ENCODE results near the gene EXOC3L4.
"Not testable (repeated sequence)": the region's sequence is repeated elsewhere in the genome, so short reads cannot be mapped to it uniquely, and the experiment has no call there.

Gene EXOC3L4

DNA sequence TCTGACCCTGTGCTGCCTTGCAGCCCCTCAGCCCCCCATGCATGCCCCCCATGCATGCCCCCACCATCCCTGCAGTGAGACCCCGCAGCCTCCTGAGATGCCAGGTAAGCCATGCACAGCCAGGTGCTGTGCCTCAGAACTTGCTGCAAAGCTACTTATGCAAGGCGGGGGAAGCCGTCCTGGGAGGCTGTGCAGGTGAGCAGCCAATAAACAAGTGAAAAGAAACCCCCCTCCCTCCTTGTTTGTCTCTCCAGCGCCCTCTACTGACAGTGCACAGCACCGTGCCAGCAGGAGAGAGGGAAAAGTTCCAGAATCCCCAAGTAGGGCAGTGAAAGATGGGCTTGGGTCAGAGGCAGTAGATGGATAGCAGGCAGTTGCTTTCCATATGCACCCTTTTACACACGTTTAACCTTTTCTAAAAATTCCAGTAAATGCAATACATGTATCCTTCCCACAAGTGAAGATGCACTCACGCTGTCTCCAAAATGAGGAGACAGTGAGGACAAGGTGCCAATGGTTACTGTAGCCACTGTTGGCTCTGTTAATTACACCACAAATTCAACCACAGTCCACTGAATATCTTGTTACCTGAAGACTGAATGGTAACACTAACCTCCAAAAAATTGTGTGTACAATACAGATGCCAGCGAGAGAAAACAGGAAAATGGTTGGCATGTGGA, 46.7 kb downstream of the EXOC3L4 start:
- no peak for DNase-seq (ENCODE audit: insufficient read length, low spot score)
- TF ChIP-seq TAF1 (IDR thresholded peaks at IDR 0.05; ENCODE audit: low read depth, low read length) (no peak), POLR2AphosphoS5 (IDR thresholded peaks at IDR 0.05; ENCODE audit: low read depth, low read length) (no peak), POLR2A (IDR thresholded peaks at IDR 0.05; ENCODE audit: low read depth, low read length) (no peak), POU2F2 (IDR thresholded peaks at IDR 0.05; ENCODE audit: low read depth, low read length) (no peak), PAX5 (IDR thresholded peaks at IDR 0.05; ENCODE audit: insufficient read depth, low read length, severe bottlenecking) (no peak), SPI1 (IDR thresholded peaks at IDR 0.05; ENCODE audit: low read depth, low read length) (no peak)
- FAIRE-seq: no peak

DNA sequence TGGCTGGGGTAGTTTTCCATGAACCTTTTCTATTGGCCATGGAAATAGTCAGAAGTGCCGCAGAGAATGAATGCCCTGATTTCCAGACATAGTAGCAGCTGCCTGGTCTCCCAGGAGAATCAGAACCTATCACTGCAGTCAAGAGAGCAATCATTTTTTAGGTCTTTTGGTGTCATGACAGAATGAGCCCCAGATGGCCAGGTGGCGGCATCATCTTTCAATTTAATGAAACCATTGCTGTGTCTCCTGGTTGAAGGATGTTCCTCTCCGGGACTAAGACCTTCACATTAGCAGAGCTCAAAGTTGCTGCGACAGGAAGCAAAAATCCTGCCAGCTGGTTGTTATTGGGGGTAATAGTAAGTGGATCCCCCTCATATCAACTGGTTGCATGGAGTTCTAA, 47.5 kb downstream of the EXOC3L4 start:
- no peak for DNase-seq (ENCODE audit: insufficient read length, low spot score)
- no peak for TF ChIP-seq SPI1 (IDR thresholded peaks at IDR 0.05; ENCODE audit: low read depth, low read length)
- no peak for FAIRE-seq

DNA sequence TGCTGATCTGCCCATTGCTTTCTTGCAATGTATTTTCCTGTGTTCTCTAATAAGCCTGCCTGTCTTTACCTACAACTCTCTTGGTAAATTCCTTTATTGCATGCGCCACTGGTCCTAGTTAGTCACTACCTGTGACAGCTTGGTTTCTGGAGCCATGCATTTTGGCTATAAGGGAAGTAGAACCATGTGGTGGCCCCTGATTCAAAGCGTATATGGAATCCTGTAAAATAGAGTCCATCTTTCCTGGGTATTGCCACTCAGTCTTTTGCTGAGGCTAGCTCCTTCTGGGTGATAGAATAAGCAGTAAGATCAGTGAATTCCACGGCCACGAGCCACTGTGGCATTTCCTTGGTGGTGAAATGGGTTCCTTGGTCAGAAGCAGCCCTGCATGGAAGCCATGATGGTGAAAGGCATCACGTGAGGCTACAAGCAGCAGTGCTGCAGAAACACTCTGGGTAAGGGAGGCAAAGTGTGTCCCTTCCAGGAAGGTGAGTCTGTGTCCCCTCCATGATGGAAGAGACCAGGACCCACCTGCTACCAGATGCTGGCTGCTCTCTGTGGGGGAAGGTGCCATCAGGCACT, 48.3 kb downstream of the EXOC3L4 start:
- peak; percentile 23 for FAIRE-seq
- TF ChIP-seq SPI1 (IDR thresholded peaks at IDR 0.05; ENCODE audit: low read depth, low read length): no peak
- TF ChIP-seq POLR2AphosphoS5 (IDR thresholded peaks at IDR 0.05; ENCODE audit: low read depth, low read length): no peak
- TF ChIP-seq PAX5 (IDR thresholded peaks at IDR 0.05; ENCODE audit: insufficient read depth, low read length, severe bottlenecking): no peak
- TF ChIP-seq TAF1 (IDR thresholded peaks at IDR 0.05; ENCODE audit: low read depth, low read length): no peak
- no peak for TF ChIP-seq POU2F2 (IDR thresholded peaks at IDR 0.05; ENCODE audit: low read depth, low read length)
- no peak for TF ChIP-seq POLR2A (IDR thresholded peaks at IDR 0.05; ENCODE audit: low read depth, low read length)
- DNase-seq (ENCODE audit: insufficient read length, low spot score): no peak

DNA sequence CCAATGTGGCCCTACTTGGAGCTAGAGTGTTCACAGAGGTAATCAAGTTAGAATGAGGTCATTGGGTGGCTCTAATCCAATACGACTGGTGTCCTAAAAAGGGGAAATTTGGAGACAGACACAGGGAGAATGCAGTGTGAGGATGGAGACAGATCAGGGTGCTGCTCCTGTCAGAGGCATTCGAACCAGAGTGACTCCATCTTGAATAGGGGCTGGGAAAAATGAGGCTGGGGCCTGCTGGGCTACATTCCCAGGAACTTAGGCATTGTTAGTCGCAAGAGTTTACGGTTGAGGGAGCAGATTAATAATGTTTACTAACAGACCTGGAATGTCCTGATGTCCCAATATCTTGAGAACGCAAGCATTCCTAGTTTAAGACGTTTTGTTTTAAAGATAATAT, 49.0 kb downstream of the EXOC3L4 start:
- DNase-seq (ENCODE audit: insufficient read length, low spot score) (no peak), FAIRE-seq (no peak)
- TF ChIP-seq SPI1 (IDR thresholded peaks at IDR 0.05; ENCODE audit: low read depth, low read length): no peak
- TF ChIP-seq PAX5 (IDR thresholded peaks at IDR 0.05; ENCODE audit: insufficient read depth, low read length, severe bottlenecking): no peak
- TF ChIP-seq POLR2AphosphoS5 (IDR thresholded peaks at IDR 0.05; ENCODE audit: low read depth, low read length): no peak

DNA sequence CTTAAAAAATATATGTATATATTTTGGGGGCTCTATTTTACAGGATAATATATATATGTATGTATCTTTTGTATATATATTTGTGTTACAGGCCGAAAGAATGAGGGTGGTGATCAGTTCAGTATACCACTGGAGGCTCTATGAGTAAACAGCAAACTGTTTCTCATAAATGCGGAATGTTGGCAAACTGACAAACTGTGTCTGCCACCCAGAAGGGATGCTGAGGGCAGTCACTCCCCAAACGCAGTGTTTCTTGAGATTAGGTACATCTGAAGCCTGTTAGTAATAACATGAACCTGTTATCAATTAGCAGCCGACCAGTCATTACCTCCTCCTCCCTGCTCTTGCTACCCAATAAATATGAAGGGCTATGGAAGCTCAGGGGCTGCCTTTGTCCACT, 49.6 kb downstream of the EXOC3L4 start:
- no peak for DNase-seq (ENCODE audit: insufficient read length, low spot score)
- TF ChIP-seq SPI1 (IDR thresholded peaks at IDR 0.05; ENCODE audit: low read depth, low read length) (no peak), POU2F2 (IDR thresholded peaks at IDR 0.05; ENCODE audit: low read depth, low read length) (no peak), POLR2A (IDR thresholded peaks at IDR 0.05; ENCODE audit: low read depth, low read length) (no peak), TAF1 (IDR thresholded peaks at IDR 0.05; ENCODE audit: low read depth, low read length) (no peak), POLR2AphosphoS5 (IDR thresholded peaks at IDR 0.05; ENCODE audit: low read depth, low read length) (no peak), PAX5 (IDR thresholded peaks at IDR 0.05; ENCODE audit: insufficient read depth, low read length, severe bottlenecking) (no peak)
- FAIRE-seq: no peak

DNA sequence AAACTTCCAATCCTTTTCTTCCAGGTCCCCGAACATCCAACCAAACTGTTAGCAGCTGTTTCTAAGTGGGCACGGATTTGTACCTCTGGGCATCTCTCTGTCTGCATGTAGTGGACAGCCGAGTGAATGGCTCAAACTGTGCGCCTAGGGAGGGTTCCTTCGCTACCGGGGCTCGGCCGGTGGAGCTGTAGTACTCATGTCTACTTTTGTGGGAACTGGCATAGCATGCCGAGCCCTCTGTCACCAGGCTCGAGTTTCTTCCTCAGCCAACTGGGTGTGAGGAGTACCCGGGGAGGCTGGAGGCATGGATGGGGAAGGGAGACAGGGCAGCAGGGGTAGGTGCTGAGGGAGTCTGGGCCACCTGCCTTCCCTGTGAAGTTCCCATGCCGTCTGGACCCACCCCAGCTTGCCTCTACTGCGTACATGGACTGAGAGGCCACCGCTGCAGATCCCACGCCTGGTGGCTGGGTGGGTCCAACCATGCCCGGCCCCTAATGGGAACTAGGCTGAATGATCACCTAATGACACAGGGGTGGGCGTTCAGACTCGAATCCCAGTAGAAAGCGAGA, 51.7 kb downstream of the EXOC3L4 start:
- DNase-seq (ENCODE audit: insufficient read length, low spot score): no peak
- TF ChIP-seq PAX5 (IDR thresholded peaks at IDR 0.05; ENCODE audit: insufficient read depth, low read length, severe bottlenecking): no peak
- TF ChIP-seq TAF1 (IDR thresholded peaks at IDR 0.05; ENCODE audit: low read depth, low read length): no peak
- TF ChIP-seq POLR2A (IDR thresholded peaks at IDR 0.05; ENCODE audit: low read depth, low read length): no peak
- TF ChIP-seq SPI1 (IDR thresholded peaks at IDR 0.05; ENCODE audit: low read depth, low read length): no peak
- no peak for FAIRE-seq

DNA sequence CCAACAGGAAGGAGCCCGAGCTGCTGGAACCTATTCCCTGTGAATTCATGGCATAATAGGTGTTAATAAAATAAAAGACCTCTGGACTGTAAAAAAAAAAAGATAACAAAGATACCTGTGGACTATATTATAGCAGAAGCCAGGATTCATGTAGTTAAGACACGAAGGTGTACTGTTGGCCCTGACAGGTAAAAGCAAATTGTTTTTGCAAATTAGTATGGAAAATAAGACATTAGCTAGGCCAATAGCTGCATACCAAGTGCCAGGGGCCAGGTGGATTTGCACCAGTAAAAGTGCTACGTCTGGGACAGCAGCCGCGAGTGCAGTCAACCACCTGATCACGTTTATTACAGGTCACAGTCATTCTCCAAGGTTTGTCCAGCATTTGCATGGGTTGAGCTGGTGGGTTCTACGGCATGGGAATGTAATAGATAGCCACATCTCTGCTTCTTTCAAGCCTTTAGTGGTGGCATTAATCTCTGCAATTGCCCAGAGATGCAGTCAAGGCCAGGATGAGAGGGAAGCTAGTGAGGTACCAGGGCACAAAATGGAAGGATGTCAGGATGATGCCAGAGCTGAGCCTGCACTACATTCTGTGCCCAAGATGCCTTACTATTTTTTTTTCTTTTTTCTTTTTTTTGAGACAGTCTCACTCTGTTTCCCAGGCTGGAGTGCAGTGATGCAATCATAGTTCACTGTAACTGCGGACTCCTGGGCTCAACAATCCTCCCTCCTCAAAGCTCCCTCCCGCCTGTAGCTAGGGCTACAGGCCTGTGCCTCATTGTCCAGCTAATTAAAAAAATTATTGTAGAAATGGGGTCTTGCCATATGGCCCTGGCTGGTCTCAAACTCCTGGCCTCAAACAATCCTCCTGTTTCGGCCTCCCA, 55.1 kb downstream of the EXOC3L4 start:
- FAIRE-seq (no peak), DNase-seq (ENCODE audit: insufficient read length, low spot score) (no peak)
- TF ChIP-seq POLR2AphosphoS5 (IDR thresholded peaks at IDR 0.05; ENCODE audit: low read depth, low read length) (no peak), POU2F2 (IDR thresholded peaks at IDR 0.05; ENCODE audit: low read depth, low read length) (no peak), SPI1 (IDR thresholded peaks at IDR 0.05; ENCODE audit: low read depth, low read length) (no peak), PAX5 (IDR thresholded peaks at IDR 0.05; ENCODE audit: insufficient read depth, low read length, severe bottlenecking) (no peak)

DNA sequence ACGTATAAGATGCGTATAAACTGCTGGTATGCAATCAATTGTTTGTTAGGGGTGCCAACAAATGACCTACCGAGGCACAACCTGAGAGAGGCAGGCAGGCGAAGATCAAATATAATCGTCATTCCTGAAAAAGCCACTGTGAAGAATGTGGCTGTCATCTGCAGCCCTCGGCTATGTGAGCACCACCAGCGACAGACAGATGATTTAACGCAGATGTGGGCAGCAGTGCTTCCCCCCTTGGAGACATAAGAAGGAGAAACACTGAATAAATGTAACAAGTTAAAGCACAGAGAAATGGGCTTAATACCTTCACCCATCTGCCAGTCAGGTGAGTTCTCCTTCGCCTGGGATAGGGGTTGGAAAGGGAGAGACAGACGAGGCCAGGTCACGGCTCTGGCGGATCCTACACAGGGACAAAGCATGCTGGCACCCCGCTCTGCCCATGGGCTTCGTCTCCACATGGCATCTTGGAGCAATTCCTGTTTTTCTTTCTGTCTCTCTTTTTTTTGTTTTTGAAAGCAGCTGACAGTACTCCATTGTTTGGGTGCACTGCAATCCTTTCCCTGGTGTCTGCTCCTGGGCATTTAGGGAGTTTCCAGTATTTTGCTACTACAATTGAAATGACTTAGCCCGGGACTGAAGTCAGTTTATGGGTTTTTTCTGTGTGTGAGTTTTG, 56.9 kb downstream of the EXOC3L4 start:
- FAIRE-seq (no peak), DNase-seq (ENCODE audit: insufficient read length, low spot score) (no peak)
- no peak for TF ChIP-seq POLR2AphosphoS5 (IDR thresholded peaks at IDR 0.05; ENCODE audit: low read depth, low read length)
- TF ChIP-seq POLR2A (IDR thresholded peaks at IDR 0.05; ENCODE audit: low read depth, low read length): no peak
- no peak for TF ChIP-seq PAX5 (IDR thresholded peaks at IDR 0.05; ENCODE audit: insufficient read depth, low read length, severe bottlenecking)
- no peak for TF ChIP-seq TAF1 (IDR thresholded peaks at IDR 0.05; ENCODE audit: low read depth, low read length)
- TF ChIP-seq POU2F2 (IDR thresholded peaks at IDR 0.05; ENCODE audit: low read depth, low read length): no peak
- TF ChIP-seq SPI1 (IDR thresholded peaks at IDR 0.05; ENCODE audit: low read depth, low read length): no peak

DNA sequence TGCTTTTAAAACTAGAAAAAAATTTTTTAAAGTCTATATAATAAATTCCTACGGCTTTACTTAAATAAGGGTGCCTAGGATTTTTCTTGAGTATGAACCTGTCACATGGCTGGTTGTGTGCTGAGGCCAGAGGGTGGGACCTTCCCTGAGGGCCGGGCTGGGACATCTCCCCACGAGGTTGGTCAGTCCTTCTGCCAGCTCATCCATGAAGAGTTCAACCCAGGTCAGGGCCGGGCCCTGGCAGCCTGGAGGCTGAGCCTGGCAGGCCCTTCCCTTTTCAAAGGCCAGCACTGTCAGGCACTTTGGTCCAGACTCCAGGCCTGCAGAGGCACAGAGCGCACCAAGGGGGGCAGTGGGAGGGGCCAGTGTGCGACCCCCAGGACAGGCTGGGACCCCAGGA, 60.5 kb downstream of the EXOC3L4 start:
- no peak for TF ChIP-seq POLR2A (IDR thresholded peaks at IDR 0.05; ENCODE audit: low read depth, low read length)
- no peak for TF ChIP-seq POU2F2 (IDR thresholded peaks at IDR 0.05; ENCODE audit: low read depth, low read length)
- no peak for TF ChIP-seq SPI1 (IDR thresholded peaks at IDR 0.05; ENCODE audit: low read depth, low read length)
- no peak for TF ChIP-seq TAF1 (IDR thresholded peaks at IDR 0.05; ENCODE audit: low read depth, low read length)
- no peak for TF ChIP-seq PAX5 (IDR thresholded peaks at IDR 0.05; ENCODE audit: insufficient read depth, low read length, severe bottlenecking)
- TF ChIP-seq POLR2AphosphoS5 (IDR thresholded peaks at IDR 0.05; ENCODE audit: low read depth, low read length): no peak
- DNase-seq (ENCODE audit: insufficient read length, low spot score): no peak
- FAIRE-seq: no peak

DNA sequence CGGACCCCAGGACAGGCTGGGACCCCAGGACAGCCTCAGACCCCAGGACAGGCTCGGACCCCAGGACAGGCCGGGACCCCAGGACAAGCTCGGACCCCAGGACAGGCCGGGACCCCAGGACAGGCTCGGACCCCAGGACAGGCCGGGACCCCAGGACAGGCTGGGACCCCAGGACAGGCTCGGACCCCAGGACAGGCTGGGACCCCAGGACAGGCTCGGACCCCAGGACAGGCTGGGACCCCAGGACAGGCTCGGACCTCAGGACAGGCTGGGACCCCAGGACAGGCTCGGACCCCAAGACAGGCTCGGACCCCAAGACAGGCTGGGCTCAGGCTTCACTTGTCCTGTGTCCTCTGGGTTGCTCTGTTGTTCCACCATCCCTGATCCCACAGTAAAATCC, 60.9 kb downstream of the EXOC3L4 start:
- not testable (repeated sequence) for FAIRE-seq; DNase-seq (ENCODE audit: insufficient read length, low spot score)
